Heart left ventricle (tissue), 13 donors: Measurements from ENCODE around the gene NOX4.

Experiments
- POLR2A ChIP-seq, 2 donors: fragments of 450-650 bp; IDR thresholded peaks; one replicate each; pipeline ENCODE4 v1.6.1; 2017; ENCODE audit warnings: antibody characterized with exemption in 2 of 2, mild to moderate bottlenecking in 2 of 2, moderate library complexity in 2 of 2
- TF ChIP-seq, protein P1 (sequence below), 12 donors: fragments of 200-600 bp; sonication (generic) in 4 of 12; IDR thresholded peaks; one replicate each; pipeline versions ENCODE4 v1.5.0 to v1.8.0; 2018 to 2022; ENCODE audit warnings: antibody characterized with exemption in 12 of 12, mild to moderate bottlenecking in 5 of 12
- donor health status: ischemic (EF 13 %, LVEDD 7.1; RV severe dilation, severe dysfunction).
- donor health status: DM: no; HTN: yes; CAD: no.
- donor health status: DM: no; HTN: no; CAD: no.
- donor health status: ischemic (EF 25% LVEDD 6.9; RV normal size, moderate dysfunction).
- donor health status: ischemic (EF 25% LVEDD 5.7; RV mildly dilated, moderate dysfunction).
- donor health status: ischemic (EF 35%, LVEDD 5.7; RV mildly dilated, moderate dysfunction).
- donor health status: nonischemic (EF 11% LVEDD 7.7; RV severe dilation, severe dysfunction).
- donor health status: DM: yes; HTN: yes; CAD: no.
- donor health status: PGD.
- donor health status: ischemic (EF 29% LVEDD 5.4; RV normal size, mild dysfunction).
- donor health status: nonischemic (EF 23%, LVEDD 6.1; RV moderate dilation, normal function).

DNA sequence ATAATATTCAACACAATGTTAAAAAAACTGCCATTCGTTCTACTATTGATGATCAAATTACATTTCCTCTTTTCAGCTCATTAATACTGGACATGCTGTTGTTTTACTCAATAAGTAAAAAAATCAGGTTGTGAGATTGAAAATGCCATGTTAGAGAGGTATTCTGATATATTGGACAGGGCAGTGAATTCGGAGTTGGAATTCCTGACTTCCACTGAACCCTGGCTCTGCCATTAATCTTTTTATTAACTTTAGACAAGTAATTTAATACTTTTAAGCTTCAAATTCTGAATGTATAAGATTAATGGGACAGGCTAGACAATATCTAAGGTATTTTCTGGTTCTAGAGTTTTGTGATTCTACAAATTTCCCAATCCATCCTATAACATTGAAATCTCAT is 12.2 kb upstream of the NOX4 start:
- TF ChIP-seq, protein P1, sequence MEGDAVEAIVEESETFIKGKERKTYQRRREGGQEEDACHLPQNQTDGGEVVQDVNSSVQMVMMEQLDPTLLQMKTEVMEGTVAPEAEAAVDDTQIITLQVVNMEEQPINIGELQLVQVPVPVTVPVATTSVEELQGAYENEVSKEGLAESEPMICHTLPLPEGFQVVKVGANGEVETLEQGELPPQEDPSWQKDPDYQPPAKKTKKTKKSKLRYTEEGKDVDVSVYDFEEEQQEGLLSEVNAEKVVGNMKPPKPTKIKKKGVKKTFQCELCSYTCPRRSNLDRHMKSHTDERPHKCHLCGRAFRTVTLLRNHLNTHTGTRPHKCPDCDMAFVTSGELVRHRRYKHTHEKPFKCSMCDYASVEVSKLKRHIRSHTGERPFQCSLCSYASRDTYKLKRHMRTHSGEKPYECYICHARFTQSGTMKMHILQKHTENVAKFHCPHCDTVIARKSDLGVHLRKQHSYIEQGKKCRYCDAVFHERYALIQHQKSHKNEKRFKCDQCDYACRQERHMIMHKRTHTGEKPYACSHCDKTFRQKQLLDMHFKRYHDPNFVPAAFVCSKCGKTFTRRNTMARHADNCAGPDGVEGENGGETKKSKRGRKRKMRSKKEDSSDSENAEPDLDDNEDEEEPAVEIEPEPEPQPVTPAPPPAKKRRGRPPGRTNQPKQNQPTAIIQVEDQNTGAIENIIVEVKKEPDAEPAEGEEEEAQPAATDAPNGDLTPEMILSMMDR (IDR thresholded peaks at IDR 0.05), result no peak
- TF ChIP-seq POLR2A (IDR thresholded peaks at IDR 0.05), result no peak
